Naive B cell (primary cell): ENCODE measurements around the gene TKFC. TPM values are rescaled to one million over a fixed set of nuclear protein-coding genes. Genes with fewer than 3 reads are reported as not detected.

Experiments
- ATAC-seq, 2 donors: fragments of 150-1000 bp; cut with Tn5 transposase; 2 replicates each; pipeline ENCODE4 v1.10.0; 2021; ENCODE audit warnings: low read depth in 2 of 2, mild to moderate bottlenecking in 2 of 2, moderate library complexity in 2 of 2
- DNase-seq: peaks from one replicate; pipeline ENCODE4 v3.0.0; 2022
- H3K27ac Mint-ChIP-seq, 6 donors: one replicate each; pipeline ENCODE4 v1.8.0; 2020 to 2022; ENCODE audit warnings: mild to moderate bottlenecking in 6 of 6, mixed read lengths in 6 of 6, moderate library complexity in 5 of 6, inconsistent platforms in 2 of 6
- H3K27me3 Mint-ChIP-seq, 3 donors: one replicate each; pipeline ENCODE4 v1.8.0; 2021 to 2022; ENCODE audit warnings: mixed read lengths in 3 of 3, mild to moderate bottlenecking in 1 of 3
- H3K36me3 Mint-ChIP-seq, 2 donors: one replicate each; pipeline ENCODE4 v1.8.0; 2020 to 2022; ENCODE audit warnings: mixed read lengths in 2 of 2, inconsistent platforms in 1 of 2, mild to moderate bottlenecking in 1 of 2
- H3K4me1 Mint-ChIP-seq, 3 donors: one replicate each; pipeline ENCODE4 v1.8.0; 2020 to 2022; ENCODE audit warnings: mixed read lengths in 3 of 3, inconsistent platforms in 1 of 3, mild to moderate bottlenecking in 1 of 3, moderate library complexity in 1 of 3
- H3K4me3 Mint-ChIP-seq, 8 donors: one replicate each; pipeline ENCODE4 v1.8.0; 2020 to 2022; ENCODE audit warnings: mild to moderate bottlenecking in 8 of 8, mixed read lengths in 8 of 8, moderate library complexity in 8 of 8, inconsistent platforms in 2 of 8
- H3K9me3 Mint-ChIP-seq, 7 donors: one replicate each; pipeline ENCODE4 v1.8.0; 2020 to 2022; ENCODE audit warnings: mixed read lengths in 7 of 7, mild to moderate bottlenecking in 5 of 7, inconsistent platforms in 2 of 7, moderate library complexity in 1 of 7
- polyA plus RNA-seq, 6 donors: library from polyadenylated mRNA; unstranded; fragments of 300-500 nt; fragmentation: Illumina TruSeq; gene quantifications; one replicate each; pipeline ENCODE4 v1.2.3, GENCODE V29; 2021; ENCODE audit warnings: low read depth in 6 of 6

Gene TKFC
- polyA plus RNA-seq, 6 donors from 2014 or later, result 38.3 to 62.2 (median 46.4) TPM

GRCh38 chr11:61356706-61357105, 23.7 kb downstream of the TKFC start:
- H3K4me1 Mint-ChIP-seq, result peaks cover 49 to 88% (median 74%) of the 10 kb centered on the region in 3 donors

GRCh38 chr11:61357233-61357893, 24.3 kb downstream of the TKFC start:
- Mint-ChIP-seq H3K36me3 (peaks cover 5 to 16% of the 10 kb centered on the region in 2 donors), H3K27ac (peak overlapping the region; percentile 96 to 99 (median 98)), H3K4me1 (peaks cover 53 to 89% (median 73%) of the 10 kb centered on the region in 3 donors), H3K9me3 (no peaks in the 10 kb centered on the region), H3K4me3 (peak overlapping the region; percentile 84 to 100 (median 96)), H3K27me3 (no peaks in the 10 kb centered on the region)
- ATAC-seq, result peak; percentile 80
- DNase-seq, result peak; percentile 92

More at GRCh38 chr11:61356706-61357105, 23.7 kb downstream of the TKFC start:
- Mint-ChIP-seq H3K36me3 (peaks cover 5 to 16% of the 10 kb centered on the region in 2 donors), H3K27ac (peak overlapping the region; percentile 96 to 99 (median 98)), H3K9me3 (no peaks in the 10 kb centered on the region), H3K4me3 (peak overlapping the region; percentile 84 to 100 (median 96)), H3K27me3 (no peaks in the 10 kb centered on the region)
- ATAC-seq (peak; percentile 29 to 36), DNase-seq (peak; percentile 71)

- Mint-ChIP-seq H3K27ac (peak overlapping the region; percentile 96 to 99 (median 98)), H3K36me3 (peaks cover 5 to 11% of the 10 kb centered on the region in 2 donors), H3K4me1 (peaks cover 54 to 89% (median 73%) of the 10 kb centered on the region in 3 donors), H3K27me3 (no peaks in the 10 kb centered on the region), H3K9me3 (no peaks in the 10 kb centered on the region), H3K4me3 (peak overlapping the region; percentile 84 to 100 (median 96))
- ATAC-seq (no peak), DNase-seq (no peak)
These were observed 24.8 kb downstream of the TKFC start for GRCh38 chr11:61357894-61358239.

- peak overlapping the region; percentile 68 to 100 (median 96) for H3K4me3 Mint-ChIP-seq
- peak overlapping the region in 5 of 6 donors; percentile 49 to 99 (median 97) for H3K27ac Mint-ChIP-seq
- ATAC-seq, result no peak
- no peak for DNase-seq
- H3K27me3 Mint-ChIP-seq, result no peaks in the 10 kb centered on the region
- no peaks in the 10 kb centered on the region for H3K9me3 Mint-ChIP-seq
- H3K4me1 Mint-ChIP-seq, result peaks cover 50 to 89% (median 73%) of the 10 kb centered on the region in 3 donors
- peaks cover 4 to 5% of the 10 kb centered on the region in 2 donors for H3K36me3 Mint-ChIP-seq
These were observed 25.5 kb downstream of the TKFC start for GRCh38 chr11:61358566-61358965.

GRCh38 chr11:61359516-61359915, 26.5 kb downstream of the TKFC start:
- Mint-ChIP-seq H3K36me3 (peaks cover 0 to 5% of the 10 kb centered on the region in 2 donors), H3K9me3 (no peaks in the 10 kb centered on the region), H3K27ac (peak overlapping the region; percentile 95 to 99 (median 97)), H3K4me1 (peaks cover 45 to 85% (median 68%) of the 10 kb centered on the region in 3 donors), H3K4me3 (peak overlapping the region; percentile 91 to 100 (median 96)), H3K27me3 (no peaks in the 10 kb centered on the region)
- DNase-seq (no peak), ATAC-seq (no peak)

GRCh38 chr11:61361237-61361740, 28.3 kb downstream of the TKFC start:
- H3K36me3 Mint-ChIP-seq, result peaks cover 0 to 5% of the 10 kb centered on the region in 2 donors
- peak overlapping the region; percentile 96 to 99 (median 98) for H3K27ac Mint-ChIP-seq
- H3K27me3 Mint-ChIP-seq, result no peaks in the 10 kb centered on the region
- DNase-seq (no peak), ATAC-seq (no peak)
- peak overlapping the region; percentile 91 to 100 (median 96) for H3K4me3 Mint-ChIP-seq
- no peaks in the 10 kb centered on the region for H3K9me3 Mint-ChIP-seq
- peaks cover 36 to 69% (median 64%) of the 10 kb centered on the region in 3 donors for H3K4me1 Mint-ChIP-seq

GRCh38 chr11:61361741-61362541, 28.9 kb downstream of the TKFC start, which contains the start of the genes CYB561A3 and TMEM138:
Gene CYB561A3 (minus strand): TSS chr11:61361882. CDS start chr11:61356713, 5,169 bp downstream.
Gene TMEM138 (plus strand): TSS chr11:61362374. CDS start chr11:61364391, 2,017 bp downstream.
- H3K27me3 Mint-ChIP-seq, result no peaks in the 10 kb centered on the region
- peak; percentile 70 to 74 for ATAC-seq
- H3K4me1 Mint-ChIP-seq, result peaks cover 29 to 62% (median 58%) of the 10 kb centered on the region in 3 donors

GRCh38 chr11:61362542-61362875, 29.5 kb downstream of the TKFC start:
- Mint-ChIP-seq H3K27ac (peak overlapping the region; percentile 96 to 99 (median 98)), H3K27me3 (no peaks in the 10 kb centered on the region), H3K4me1 (peaks cover 25 to 57% (median 52%) of the 10 kb centered on the region in 3 donors), H3K36me3 (peaks cover 0 to 5% of the 10 kb centered on the region in 2 donors), H3K9me3 (no peaks in the 10 kb centered on the region), H3K4me3 (peak overlapping the region; percentile 91 to 100 (median 96))
- ATAC-seq (peak; percentile 25 to 32), DNase-seq (no peak)

More at GRCh38 chr11:61361741-61362541, 28.9 kb downstream of the TKFC start, which contains the start of the genes CYB561A3 and TMEM138:
- Mint-ChIP-seq H3K27ac (peak within 1 kb of the TSS; percentile 96 to 99 (median 98)), H3K36me3 (peaks cover 0 to 5% of the 10 kb centered on the region in 2 donors), H3K9me3 (no peaks in the 10 kb centered on the region), H3K4me3 (peak within 1 kb of the TSS; percentile 91 to 100 (median 96))
- peak; percentile 86 for DNase-seq

GRCh38 chr11:61364012-61364675, 31.1 kb downstream of the TKFC start:
- Mint-ChIP-seq H3K27ac (peak overlapping the region in 4 of 6 donors; percentile 19 to 96 (median 51)), H3K4me3 (peak overlapping the region in 6 of 8 donors; percentile 25 to 100 (median 78)), H3K36me3 (peaks cover 8 to 12% of the 10 kb centered on the region in 2 donors), H3K27me3 (no peaks in the 10 kb centered on the region), H3K4me1 (peaks cover 20 to 46% (median 40%) of the 10 kb centered on the region in 3 donors), H3K9me3 (no peaks in the 10 kb centered on the region)
- DNase-seq (no peak), ATAC-seq (no peak)

GRCh38 chr11:61367406-61367805, 34.4 kb downstream of the TKFC start:
- peaks cover 11 to 24% (median 22%) of the 10 kb centered on the region in 3 donors for H3K4me1 Mint-ChIP-seq
- ATAC-seq (no peak), DNase-seq (no peak)
- no peaks in the 10 kb centered on the region for H3K27me3 Mint-ChIP-seq
- H3K4me3 Mint-ChIP-seq, result no peak overlapping the region
- peaks cover 8% of the 10 kb centered on the region in 2 donors for H3K36me3 Mint-ChIP-seq
- no peak overlapping the region for H3K27ac Mint-ChIP-seq
- no peaks in the 10 kb centered on the region for H3K9me3 Mint-ChIP-seq

GRCh38 chr11:61368646-61369045, 35.6 kb downstream of the TKFC start:
- no peak overlapping the region for H3K4me3 Mint-ChIP-seq
- DNase-seq (no peak), ATAC-seq (no peak)
- H3K9me3 Mint-ChIP-seq, result no peaks in the 10 kb centered on the region
- no peaks in the 10 kb centered on the region for H3K27me3 Mint-ChIP-seq
- peak overlapping the region in 4 of 6 donors; percentile 38 to 89 (median 65) for H3K27ac Mint-ChIP-seq
- peaks cover 8% of the 10 kb centered on the region in 2 donors for H3K36me3 Mint-ChIP-seq
- H3K4me1 Mint-ChIP-seq, result peaks cover 3 to 11% (median 9%) of the 10 kb centered on the region in 3 donors

- H3K9me3 Mint-ChIP-seq, result no peaks in the 10 kb centered on the region
- H3K36me3 Mint-ChIP-seq, result peaks cover 8% of the 10 kb centered on the region in 2 donors
- peak overlapping the region in 3 of 6 donors; percentile 9 to 74 (median 27) for H3K27ac Mint-ChIP-seq
- H3K4me3 Mint-ChIP-seq, result no peak overlapping the region
- DNase-seq (no peak), ATAC-seq (no peak)
- H3K27me3 Mint-ChIP-seq, result no peaks in the 10 kb centered on the region
- H3K4me1 Mint-ChIP-seq, result peaks cover 3 to 9% (median 4%) of the 10 kb centered on the region in 3 donors
These were observed 36.6 kb downstream of the TKFC start for GRCh38 chr11:61369372-61370348.
